ENCODE measurements around the gene ZNF691.
"Not testable (repeated sequence)": the region's sequence is repeated elsewhere in the genome, so short reads cannot be mapped to it uniquely, and the experiment has no call there.

DNA sequence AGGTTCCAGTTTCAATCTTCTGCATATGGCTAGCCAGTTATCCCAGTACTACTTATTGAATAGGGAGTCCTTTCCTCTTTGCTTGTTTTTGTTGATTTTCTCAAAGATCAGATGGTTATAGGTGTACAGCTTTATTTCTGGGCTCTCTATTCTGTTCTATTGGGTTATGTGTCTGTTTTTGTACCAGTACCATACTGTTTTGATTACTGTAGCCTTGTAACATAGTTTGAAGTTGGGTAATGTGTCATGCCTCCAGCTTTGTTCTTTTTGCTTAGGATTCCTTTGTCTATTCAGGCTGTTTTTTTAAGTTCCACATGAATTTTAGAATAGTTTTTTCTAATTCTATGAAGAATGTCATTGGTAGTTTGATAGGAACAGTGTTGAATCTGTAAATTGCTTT, 26.7 kb downstream of the ZNF691 start:
- TF ChIP-seq, protein P1, sequence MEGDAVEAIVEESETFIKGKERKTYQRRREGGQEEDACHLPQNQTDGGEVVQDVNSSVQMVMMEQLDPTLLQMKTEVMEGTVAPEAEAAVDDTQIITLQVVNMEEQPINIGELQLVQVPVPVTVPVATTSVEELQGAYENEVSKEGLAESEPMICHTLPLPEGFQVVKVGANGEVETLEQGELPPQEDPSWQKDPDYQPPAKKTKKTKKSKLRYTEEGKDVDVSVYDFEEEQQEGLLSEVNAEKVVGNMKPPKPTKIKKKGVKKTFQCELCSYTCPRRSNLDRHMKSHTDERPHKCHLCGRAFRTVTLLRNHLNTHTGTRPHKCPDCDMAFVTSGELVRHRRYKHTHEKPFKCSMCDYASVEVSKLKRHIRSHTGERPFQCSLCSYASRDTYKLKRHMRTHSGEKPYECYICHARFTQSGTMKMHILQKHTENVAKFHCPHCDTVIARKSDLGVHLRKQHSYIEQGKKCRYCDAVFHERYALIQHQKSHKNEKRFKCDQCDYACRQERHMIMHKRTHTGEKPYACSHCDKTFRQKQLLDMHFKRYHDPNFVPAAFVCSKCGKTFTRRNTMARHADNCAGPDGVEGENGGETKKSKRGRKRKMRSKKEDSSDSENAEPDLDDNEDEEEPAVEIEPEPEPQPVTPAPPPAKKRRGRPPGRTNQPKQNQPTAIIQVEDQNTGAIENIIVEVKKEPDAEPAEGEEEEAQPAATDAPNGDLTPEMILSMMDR (IDR thresholded peaks at IDR 0.05) = not testable (repeated sequence)
- TF ChIP-seq POLR2A (IDR thresholded peaks at IDR 0.05) = not testable (repeated sequence)

Data from testis (tissue), 2 donors.